ENCODE results near the gene SCGB2B2.
A peak's percentile ranks its signal among the peaks of the same experiment; 100 is the strongest.
"Not testable (repeated sequence)": the region's sequence is repeated elsewhere in the genome, so short reads cannot be mapped to it uniquely, and the experiment has no call there.

The SCGB2B2 gene, protein sequence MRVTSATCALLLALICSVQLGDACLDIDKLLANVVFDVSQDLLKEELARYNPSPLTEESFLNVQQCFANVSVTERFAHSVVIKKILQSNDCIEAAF

DNA sequence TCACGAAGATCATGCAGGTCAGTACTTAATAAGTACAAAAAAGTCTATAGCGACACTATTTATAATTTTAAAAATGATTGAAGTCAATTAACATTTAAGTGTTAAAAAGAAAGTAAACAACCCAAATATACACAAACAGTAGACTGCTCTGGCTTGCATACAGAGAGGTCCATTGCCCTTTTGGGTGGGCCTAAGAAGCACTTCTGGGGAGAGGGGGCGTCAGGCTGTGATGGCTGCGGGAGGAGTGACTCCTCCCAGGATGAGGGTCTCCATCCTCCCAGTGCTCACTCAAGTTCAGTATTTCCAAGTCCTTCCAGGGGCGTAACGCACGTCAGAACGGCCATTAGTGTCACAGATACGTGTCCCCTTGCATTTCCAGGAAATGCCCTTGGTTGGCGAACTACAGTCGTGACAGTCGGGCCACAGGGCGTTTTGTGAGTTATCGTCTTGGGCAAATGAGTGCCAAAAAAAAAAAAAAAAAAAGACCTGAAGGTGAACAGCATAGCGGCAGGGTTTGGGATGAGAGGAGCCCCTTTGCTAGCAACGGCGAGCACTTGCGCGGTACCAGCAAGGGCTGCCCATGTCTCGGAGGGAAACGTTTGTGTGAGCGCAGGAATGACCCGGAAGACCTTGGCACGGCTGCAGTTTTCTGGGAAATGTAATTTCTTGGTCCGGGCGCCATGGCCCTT is at the start of gene SCGB2B2:
Gene SCGB2B2, minus strand, starts transcription at position 463 of the 689 bp plus-strand sequence. CDS start 82,596 bp downstream, outside the sequence.
- DNase-seq = peak; percentile 74 to 91

DNA sequence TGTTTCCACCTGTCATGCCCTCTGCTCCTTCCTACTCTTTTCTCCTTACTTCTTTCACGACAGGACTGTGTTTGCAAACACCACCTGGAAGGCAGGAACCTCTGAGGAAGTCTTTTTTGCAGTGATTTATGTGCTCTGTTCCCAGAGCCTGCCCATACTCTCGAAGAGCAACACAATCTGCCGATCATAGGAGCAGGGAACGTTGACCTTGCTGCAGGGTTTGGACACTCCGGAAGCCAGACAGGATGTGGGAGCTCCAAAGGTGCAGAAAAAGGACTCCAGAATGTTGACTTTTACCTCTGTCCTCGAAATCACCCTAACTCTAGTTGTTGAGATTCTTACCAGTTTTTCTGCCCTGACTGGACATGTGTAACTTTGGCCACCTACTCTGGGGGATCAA is 48.4 kb upstream of the SCGB2B2 start:
- DNase-seq = no peak

DNA sequence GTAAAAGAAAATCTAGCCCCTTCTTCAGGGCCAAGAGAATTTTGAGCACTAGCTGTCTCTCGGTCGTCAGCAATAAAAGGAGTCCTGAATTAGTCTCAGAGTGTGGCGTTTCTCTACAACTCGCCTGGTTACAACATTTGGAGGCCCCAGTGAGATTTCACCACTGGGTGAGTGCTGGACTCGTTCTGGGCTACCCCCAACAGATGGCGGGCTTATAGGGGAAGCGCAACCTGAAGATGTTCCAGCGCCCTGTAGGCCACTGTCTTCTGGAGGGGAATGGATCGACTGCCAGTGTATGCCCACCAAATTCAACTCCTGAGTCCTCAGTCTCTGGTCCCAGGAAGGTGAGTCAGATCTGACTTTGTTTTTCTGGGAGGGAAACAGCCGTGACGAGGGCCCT is 45.4 kb upstream of the SCGB2B2 start:
- DNase-seq = no peak

DNA sequence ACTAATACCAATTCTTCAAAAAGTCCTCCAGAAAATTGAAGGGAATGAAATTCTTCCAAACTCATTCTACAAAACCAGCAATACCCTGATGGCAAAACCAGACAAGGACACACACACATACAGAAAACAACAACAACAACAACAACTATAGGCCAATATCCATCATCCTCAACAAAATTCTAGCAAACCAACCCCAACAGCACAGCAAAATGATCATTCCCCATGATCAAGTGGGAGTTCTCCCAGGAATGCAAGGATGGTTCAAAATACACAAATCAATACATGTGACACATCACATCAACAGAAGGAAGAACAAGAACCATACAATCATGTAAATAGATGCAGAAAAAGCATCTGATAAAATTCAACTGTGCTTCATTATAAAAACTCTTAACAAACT is 38.4 kb upstream of the SCGB2B2 start:
- DNase-seq = no peak

DNA sequence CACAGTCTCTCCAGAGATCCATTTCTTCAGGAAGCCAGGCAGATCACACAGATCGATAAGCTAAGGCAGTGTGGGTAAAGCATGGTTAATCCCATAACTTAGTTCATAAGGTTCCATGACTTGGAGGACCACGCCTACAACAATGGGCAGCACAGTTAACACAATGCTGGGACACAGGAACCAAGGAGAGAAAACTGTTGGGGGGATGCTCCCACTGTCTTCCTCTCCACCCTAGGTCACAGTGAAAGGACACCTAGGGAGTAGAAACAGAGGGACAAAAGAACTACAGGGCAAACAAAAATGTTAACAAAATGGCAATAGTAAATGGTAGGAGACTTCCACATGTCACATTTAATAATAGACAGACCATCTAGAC is 36.3 kb upstream of the SCGB2B2 start:
- no peak for DNase-seq

DNA sequence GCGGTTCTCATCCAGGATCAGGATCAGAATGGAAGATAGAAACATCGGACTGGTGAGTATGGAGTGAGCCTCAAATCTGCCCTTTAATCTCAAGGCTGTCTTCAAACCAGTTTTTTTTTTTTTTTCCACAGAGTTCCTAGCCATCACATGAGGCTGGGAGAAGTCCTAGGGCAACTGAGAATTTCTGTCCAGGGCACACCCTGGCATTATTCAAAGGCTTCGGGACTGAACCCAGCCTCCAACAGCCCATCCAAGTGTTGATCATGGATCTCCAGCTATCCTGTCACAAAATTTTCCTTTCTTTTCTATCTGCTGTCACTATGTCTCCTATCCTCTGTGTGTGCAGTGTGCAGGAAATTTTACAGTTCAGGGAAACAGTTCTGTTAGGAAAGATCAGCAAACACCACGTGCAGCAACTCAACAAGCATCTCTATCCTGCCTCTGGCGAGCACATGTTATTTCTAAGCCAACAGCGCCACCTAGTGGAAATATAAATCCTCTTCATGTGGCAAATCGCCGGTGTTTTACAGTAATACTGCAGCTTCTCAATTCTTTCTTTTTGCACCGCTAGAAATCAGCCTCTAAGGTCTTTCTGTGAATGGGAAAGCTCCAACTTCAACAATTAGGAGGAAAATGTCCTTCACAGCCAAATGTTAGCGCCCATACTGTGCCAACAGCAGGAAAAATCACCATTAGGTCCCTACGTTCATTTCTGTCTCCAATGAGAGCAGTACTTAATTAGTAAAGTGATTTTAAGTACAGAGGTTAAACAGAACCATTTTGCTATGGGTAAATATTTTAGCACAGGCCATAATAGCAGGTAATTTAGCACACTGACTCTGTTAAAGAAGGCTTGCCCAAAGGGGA is 35.7 kb upstream of the SCGB2B2 start:
- peak in 1 of 2 experiments; percentile 54 for DNase-seq

DNA sequence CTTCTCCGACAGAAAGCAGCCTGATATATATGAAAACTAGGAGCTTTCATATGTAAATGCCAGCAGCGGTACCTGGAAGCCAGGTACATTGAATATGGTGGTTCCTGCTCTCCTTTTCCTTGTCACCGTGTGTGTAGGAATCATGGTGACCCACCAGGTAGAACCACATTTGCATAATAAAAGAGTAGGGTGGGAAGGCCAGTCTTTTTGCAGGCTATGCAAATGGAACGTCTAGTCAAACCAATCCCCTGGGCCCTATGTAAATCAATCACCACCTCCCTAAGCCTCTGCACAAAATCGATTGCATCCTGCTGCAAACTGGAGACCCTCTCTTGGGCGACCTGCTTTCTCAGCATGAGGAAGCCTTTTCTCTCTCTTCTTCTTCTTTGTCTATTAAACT is 34.9 kb upstream of the SCGB2B2 start:
- no peak for DNase-seq

DNA sequence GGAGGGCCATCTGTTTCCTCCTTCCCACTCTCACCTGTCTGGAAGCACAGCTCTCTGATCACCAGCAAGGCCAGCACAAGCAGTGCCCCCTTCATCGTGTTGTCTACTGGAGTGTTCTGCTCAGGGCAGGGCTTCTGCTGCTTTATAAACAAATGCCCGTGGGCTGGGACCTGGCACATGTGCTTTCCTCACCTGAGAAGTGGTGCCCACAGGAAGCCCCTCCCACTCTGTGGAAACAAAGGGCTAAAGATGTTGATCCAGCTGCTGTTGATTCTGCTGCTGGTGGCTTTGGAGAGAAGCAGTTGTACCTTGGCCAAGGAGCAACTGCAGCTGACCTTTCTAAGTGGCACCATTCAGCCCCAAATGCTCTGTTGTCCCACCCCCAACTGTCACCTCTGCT is 30.7 kb upstream of the SCGB2B2 start:
- no peak for DNase-seq

DNA sequence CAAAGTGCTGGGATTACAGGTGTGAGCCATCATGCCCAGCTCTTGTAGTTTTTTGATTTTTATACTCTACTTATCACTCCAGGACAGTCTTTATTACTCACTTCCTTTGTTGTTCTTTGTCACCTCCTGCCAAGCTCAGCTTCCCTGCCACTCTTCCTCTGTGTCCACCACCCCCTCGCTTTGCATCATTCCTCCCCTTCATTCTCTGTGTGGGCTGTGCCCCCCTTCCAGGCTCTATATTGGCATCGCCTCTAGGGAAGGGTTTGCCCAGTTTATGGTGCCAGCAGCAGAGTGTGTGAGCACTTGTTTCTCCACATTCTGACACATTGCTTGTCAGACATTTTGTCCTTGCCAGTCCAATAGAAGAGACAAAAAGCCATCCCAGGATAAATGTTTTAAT is 15.6 kb upstream of the SCGB2B2 start:
- peak in 1 of 2 experiments; percentile 63 for DNase-seq

DNA sequence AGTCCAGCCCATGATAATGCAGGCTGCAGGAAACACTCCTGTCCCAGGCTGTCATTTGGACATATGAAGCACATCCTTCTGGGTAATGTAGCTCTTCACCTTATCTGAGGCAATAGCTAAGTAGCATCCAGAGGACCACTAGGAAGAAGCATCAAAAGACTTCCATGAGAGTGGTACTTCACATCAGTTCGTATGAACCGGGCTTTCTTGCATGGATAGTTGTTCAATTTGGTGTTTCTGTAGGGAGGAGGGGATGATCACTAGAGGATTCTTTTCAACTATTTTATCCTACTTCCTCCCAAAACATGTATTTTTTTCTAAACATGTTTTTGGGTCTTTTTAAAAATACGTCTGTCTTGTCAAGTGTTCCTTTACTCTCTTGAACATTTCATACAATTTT is 13.4 kb upstream of the SCGB2B2 start:
- DNase-seq = no peak

DNA sequence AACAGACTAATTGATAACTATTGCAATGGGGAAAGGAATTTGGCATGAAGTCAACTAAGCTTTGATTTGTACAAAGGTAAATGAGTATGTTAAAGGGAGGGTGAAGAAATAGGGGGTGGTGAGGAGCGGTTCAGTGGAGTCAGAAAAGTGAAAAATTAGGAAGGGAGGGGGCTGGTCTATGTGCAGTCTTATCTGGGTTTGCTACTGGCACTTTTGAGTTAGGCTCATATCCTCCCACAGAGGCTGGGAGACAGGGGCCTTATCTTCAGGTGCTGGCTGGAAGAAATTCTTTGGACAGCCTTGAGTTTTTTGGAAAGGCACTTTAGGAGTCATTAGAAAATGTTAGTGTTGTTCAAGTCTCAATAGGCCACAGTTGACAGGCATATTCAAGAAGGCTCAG is 11.6 kb upstream of the SCGB2B2 start:
- no peak for DNase-seq

DNA sequence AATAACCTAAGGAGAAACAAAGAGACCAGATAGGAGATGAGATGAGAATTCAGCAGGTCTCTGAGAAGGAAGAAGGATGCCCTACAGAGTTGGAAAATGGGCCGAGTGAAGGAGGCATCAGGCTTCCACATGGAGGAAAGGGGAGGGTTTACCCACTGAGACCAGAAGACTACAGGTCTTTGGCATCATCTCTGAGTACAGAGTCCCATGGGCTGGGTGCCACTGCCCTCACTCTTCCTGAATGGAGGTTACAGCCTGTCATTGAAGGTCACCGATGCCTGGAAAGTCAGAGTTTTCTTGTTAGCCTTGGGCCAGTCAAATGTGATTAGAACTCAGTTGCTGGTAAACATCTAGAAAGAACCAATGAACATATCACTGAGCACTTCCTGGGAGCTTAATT is 10.4 kb upstream of the SCGB2B2 start:
- no peak for DNase-seq

DNA sequence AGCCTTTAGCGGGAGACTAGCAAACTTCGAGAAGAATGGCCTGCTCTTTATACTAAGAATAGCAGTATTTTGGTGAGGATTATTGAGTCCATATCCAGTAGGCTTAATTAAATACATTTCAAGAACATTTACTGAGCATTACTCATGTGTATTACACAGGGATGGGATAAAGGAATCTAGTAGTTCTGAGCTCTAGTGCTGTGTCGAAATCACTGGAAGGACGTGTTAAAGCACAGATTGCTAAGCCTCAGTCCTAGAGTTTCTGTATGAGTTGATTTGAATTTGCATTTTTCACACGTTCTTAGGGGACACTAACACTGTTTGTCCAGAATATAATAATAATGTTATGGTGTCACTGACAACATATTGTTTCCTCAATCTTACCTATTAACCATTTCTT is 9.5 kb upstream of the SCGB2B2 start:
- no peak for DNase-seq

DNA sequence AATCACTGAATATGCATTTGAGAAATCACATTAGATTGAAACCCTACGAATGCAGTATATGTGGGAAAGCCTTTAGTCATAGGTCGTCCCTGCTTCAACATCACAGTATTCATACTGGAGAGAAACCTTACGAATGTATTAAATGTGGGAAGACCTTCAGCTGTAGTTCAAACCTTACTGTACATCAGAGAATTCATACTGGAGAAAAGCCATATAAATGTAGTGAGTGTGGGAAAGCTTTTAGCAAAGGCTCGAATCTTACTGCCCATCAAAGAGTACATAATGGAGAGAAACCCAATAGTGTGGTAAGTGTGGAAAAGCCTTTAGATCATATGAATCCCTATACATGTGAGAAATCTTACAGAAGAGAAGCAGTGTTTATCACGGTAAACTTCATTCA is 8.3 kb upstream of the SCGB2B2 start:
- not testable (repeated sequence) for DNase-seq

DNA sequence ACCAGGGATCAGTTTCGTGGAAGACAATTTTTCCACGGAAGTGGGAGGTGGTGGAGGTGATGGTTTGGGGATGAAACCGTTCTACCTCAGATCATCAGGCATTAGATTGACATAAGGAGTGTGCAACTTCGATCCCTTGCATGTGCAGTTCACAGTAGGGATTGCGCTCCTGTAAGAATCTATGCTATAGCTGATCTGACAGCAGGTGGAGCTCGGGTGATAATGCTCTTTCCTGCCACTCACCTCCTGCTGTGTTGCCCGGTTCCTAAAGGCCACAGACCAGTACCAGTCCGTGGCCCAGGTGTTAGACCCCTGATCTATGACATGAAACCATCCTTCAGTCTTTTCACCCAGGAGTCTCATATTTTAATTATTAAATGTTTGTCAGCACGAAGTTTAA is 4.5 kb upstream of the SCGB2B2 start:
- DNase-seq = no peak

DNA sequence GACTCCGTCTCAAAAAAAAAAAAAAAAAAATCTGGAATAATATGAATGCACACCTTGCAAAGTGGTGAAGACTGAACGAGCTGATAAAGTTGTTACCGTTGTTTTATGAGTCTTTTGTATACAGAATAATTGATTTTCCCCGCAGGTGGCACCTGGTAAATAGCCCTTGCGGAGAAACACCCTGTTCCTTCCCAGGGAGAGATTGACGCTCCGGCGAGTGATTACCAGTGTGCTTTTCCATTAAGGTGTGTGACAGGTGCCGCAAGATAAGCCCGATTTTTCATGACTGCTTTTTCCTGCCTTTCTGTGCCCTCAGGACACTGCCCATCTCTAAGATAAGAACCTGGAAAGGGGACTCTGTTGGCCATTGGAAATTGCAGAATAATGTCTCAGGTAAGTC is 1.5 kb upstream of the SCGB2B2 start:
- no peak for DNase-seq

DNA sequence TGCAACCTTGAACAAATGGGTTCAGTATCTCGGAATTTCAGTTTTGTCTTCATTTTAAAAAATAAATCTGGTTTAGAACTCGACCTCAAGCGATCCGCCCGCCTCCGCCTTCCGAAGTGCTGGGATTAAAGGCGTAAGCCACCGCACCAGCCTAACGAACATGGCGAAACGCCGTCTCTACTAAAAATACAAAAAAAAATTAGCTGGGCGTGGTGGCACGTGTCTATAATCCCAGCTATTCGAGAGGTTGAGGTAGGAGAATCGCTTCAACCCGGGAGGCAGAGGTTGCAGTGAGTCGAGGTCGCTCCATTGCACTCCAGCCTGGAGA is 1.1 kb upstream of the SCGB2B2 start:
- DNase-seq = no peak

DNA sequence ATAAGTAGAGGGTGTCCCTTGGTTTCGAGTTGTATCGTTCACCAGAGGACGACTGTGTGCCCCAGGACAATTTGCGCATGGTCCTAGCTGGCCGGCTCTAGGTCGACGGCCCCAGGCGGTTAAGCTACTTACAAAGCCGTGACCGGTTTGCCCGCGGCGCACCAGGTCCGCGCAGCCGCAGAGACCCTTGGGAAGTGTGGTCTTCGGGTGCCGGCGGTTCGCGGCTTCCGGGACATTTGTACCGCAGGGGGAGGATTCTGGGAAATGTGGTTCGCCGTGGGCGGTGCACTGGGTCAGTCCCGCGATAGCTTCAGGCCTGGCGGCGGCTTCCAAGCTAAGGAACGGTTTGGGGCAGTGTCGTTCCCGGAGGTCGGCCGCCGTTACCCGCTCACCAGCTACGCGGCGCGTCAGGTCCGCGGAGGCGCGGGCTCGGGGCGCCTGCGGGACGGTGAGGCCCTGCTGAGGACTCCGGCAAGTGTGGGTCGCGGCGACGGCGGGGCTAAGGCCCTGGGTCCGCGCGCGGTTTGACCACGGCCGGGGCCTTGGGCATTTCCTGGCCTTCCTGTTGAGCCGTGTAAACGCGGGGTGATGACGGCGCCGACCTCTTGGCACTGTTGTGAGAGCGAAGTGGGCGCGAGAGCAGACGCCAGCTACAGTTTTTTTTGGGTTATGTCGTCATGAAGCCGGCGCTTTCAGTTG is 576 bp upstream of the SCGB2B2 start, which contains the start of gene ZNF302:
Gene ZNF302, plus strand, starts transcription at position 293 of the 699 bp plus-strand sequence. CDS start 1,127 bp downstream, outside the sequence.
- DNase-seq = peak; percentile 74 to 91

DNA sequence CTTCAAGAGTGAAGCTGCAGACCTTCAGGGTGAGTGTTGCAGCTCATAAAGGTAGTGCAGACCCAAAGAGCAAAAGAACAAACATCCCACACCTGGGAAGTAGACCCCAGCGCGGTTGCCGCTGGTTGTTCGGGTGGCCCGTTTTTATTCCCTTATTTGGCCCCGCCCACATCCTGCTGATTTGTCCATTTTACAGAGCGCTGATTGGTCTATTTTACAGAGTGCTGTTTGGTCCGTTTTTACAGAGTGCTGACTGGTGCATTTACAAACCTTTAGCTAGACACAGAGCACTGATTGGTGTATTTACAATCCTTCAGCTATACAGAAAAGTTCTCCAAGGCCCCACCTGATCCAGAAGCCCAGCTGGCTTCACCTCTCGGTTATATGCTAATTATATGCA is 1.0 kb downstream of the SCGB2B2 start:
- DNase-seq = no peak

DNA sequence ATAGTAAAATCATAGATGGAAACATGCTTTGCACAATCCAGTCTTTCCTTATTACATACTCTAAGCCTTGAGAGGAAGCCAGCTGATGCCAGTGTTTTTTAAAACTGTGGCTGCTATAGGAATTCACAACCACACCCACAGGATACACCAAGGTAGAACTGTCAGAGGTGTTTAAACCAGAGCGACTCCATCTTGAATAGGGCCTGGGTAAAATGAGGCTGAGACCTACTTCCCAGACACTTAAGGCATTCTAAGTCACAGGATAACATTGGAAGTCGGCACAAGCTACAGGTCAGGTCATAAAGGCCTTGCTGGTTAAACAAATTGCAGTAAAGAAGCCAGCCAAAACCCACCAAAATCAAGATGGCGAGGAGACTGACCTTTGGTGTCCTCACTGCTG is 1.7 kb downstream of the SCGB2B2 start:
- no peak for DNase-seq

DNA sequence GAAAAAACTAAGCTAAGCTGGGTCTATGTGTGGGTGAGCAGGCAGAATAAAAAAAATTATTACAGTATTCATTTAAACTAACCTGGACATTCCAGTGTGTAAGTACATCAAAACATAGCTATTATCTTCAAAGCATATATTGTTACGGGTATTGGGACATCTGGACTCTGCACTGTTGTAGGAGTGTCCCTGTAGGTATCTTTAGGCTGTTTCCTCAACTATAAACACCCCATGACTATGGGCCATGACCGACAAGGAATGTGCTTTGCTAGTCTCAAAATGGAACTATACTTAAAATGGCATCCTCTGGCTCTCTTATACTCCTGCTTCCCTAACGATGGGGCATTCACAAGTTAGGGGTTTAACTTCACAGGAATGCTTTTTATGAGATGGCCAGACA is 3.4 kb downstream of the SCGB2B2 start:
- DNase-seq = no peak

DNA sequence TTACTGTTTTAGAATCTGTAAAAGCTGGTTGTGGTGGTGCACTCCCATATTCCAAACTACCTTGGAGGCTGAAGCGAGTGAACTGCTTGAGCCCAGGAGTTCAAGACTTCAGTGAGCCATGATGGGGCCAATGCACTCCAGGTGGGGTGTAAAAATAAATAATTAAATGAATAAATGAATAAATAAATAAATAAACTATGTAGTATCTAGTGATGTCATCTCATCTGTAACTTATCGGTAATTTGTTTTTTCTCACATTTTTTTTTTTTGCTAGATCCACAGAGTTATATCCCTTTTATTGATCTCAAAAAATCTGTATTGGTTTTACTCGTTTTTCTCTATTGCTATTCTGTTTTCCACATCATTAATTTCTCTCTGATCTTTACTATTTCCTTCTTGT is 5.0 kb downstream of the SCGB2B2 start:
- no peak for DNase-seq

DNA sequence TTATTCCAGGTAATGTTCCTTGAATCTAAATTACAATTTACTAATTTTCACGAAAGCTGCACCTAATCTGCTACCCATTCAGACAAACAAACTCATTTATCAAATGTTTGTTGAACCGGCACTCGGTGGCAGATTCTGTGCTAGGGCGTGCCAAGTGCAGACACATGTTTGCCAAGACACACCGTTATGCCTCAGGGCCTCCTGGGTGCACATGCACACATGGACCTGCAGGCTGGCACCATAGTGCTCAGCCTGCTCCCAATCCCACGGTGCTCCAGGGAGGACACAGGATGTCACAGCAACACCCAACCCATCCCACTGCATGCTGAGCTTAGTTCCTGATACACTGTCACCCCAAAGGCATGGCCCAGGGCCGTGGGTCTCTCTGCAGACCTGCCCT is 7.7 kb downstream of the SCGB2B2 start:
- DNase-seq = no peak

DNA sequence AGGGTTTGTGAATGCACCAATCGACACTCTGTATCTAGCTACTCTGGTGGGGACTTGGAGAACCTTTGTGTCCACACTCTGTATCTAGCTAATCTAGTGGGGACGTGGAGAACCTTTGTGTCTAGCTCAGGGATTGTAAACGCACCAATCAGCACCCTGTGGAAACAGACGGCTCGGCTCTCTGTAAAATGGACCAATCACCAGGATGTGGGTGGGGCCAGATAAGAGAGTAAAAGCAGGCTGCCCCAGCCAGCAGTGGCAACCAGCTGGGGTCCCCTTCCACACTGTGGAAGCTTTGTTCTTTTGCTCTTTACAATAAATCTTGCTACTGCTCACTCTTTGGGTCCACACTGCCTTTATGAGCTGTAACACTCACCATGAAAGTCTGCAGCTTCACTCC is 8.3 kb downstream of the SCGB2B2 start:
- peak in 1 of 2 experiments; percentile 5 for DNase-seq
